Measurements from ENCODE around the gene HOXD4. TPM values are rescaled to one million over a fixed set of nuclear protein-coding genes. Genes with fewer than 3 reads are reported as not detected.

Gene HOXD4
- total and polyA plus RNA-seq, 2 experiments from 2014 or later, result 1.4 to 2.5 TPM

DNA sequence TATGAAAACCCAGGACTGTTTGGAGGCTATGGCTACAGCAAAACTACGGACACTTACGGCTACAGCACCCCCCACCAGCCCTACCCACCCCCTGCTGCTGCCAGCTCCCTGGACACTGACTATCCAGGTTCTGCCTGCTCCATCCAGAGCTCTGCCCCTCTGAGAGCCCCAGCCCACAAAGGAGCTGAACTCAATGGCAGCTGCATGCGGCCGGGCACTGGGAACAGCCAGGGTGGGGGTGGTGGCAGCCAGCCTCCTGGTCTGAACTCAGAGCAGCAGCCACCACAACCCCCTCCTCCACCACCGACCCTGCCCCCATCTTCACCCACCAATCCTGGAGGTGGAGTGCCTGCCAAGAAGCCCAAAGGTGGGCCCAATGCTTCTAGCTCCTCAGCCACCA lies 17.8 kb downstream of the HOXD4 start:
- Histone ChIP-seq H3K4me1 (ENCODE audit: insufficient read depth) (peaks cover 8% of the 10 kb centered on the region; the same call in 1 of the 2 replicates), H4K20me1 (ENCODE audit: insufficient read depth) (no peaks in the 10 kb centered on the region), H3K4me3 (no peak overlapping the region), H3K27me3 (replicated peaks; ENCODE audit: insufficient read depth) (no peaks in the 10 kb centered on the region), H3K9ac (no peak overlapping the region), H3F3A (ENCODE audit: insufficient read depth) (0 out of 2 replicates have a peak, but pooled peaks cover 8% of the 10 kb centered on the region), H3K27ac (no peak overlapping the region), H3K9me3 (ENCODE audit: low read depth) (no peaks in the 10 kb centered on the region), H2AFZ (no peak overlapping the region), H3K9me2 (ENCODE audit: insufficient read depth) (no peaks in the 10 kb centered on the region), H3K79me2 (ENCODE audit: insufficient read depth) (no peaks in the 10 kb centered on the region), H3K4me2 (ENCODE audit: unreplicated experiment) (no peak overlapping the region), H3K36me3 (ENCODE audit: low read depth) (0 out of 2 replicates have a peak, but pooled peaks cover 4% of the 10 kb centered on the region)
- TF ChIP-seq EZH2phosphoT487 (IDR thresholded peaks at IDR 0.05; ENCODE audit: insufficient read depth, low read depth) (no peak), EZH2 (IDR thresholded peaks at IDR 0.05; ENCODE audit: insufficient read depth, poor library complexity, severe bottlenecking) (no peak)
- 84 to 87% methylated on average over 5 of the region's 5 CpGs for WGBS, 2 experiments (ENCODE audit: low coverage in 1 of 2, low lambda C conversion rate in 2 of 2, missing lambda C conversion rate in 2 of 2)
- no peak for DNase-seq
- in situ Hi-C loops (cut with MboI), result no loop called here

- Histone ChIP-seq H3K4me2 (ENCODE audit: unreplicated experiment) (no peak overlapping the region), H2AFZ (no peak overlapping the region), H3K79me2 (ENCODE audit: insufficient read depth) (no peaks in the 10 kb centered on the region), H3K4me3 (no peak overlapping the region), H3K27me3 (replicated peaks; ENCODE audit: insufficient read depth) (no peaks in the 10 kb centered on the region), H3K9me3 (ENCODE audit: low read depth) (no peaks in the 10 kb centered on the region), H3F3A (ENCODE audit: insufficient read depth) (0 out of 2 replicates have a peak, but pooled peaks cover 8% of the 10 kb centered on the region), H3K9me2 (ENCODE audit: insufficient read depth) (no peaks in the 10 kb centered on the region), H3K36me3 (ENCODE audit: low read depth) (0 out of 2 replicates have a peak, but pooled peaks cover 4% of the 10 kb centered on the region), H3K4me1 (ENCODE audit: insufficient read depth) (peaks cover 8% of the 10 kb centered on the region; the same call in 1 of the 2 replicates), H3K9ac (no peak overlapping the region), H3K27ac (no peak overlapping the region), H4K20me1 (ENCODE audit: insufficient read depth) (no peaks in the 10 kb centered on the region)
- no peak for TF ChIP-seq EZH2 (IDR thresholded peaks at IDR 0.05; ENCODE audit: insufficient read depth, poor library complexity, severe bottlenecking)
- no peak for TF ChIP-seq EZH2phosphoT487 (IDR thresholded peaks at IDR 0.05; ENCODE audit: insufficient read depth, low read depth)
- 71 to 72% methylated on average over 2 of the region's 2 CpGs for WGBS, 2 experiments (ENCODE audit: low coverage in 1 of 2, low lambda C conversion rate in 2 of 2, missing lambda C conversion rate in 2 of 2)
- in situ Hi-C loops (cut with MboI), result no loop called here
- DNase-seq, result no peak
Measured at GRCh38 chr2:176169711-176170110, 18.4 kb downstream of the HOXD4 start.

DNA sequence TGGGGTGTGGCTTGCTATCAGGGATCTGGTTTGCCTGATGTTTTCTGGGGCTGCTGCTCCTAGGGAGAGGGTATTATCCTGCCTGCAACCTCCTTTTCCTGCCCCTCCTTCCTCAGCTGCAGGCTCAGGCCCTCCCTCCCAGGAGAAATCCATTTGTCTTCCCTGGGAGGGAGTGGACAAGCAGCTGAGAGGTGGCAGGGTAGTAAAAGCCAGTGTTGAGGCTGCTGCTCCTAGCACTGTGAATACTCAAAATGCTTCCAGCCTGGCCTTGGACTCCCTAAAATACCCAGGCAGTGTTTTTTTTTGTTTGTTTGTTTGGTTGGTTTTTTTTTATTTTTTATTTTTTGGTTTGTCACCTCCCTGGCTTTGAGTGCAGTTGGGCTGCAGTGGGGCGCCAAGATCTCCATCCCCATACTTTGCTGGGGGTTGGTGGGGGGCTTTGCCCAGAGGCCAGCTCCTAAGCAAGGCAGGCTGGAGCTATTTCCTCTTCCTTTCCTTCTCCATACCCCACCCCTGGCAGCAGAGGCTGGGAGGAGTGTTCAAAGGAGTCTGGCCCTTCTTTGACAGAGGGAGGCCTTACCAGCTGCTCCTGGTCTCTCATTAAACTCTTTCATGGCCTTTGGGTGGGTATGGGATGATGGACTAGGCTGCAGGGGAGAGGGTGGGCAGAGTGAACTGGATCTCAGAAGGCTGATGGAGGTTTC lies 19.4 kb downstream of the HOXD4 start:
- in situ Hi-C loops (cut with MboI), result no loop called here
- no peak for TF ChIP-seq EZH2phosphoT487 (IDR thresholded peaks at IDR 0.05; ENCODE audit: insufficient read depth, low read depth)
- no peak for TF ChIP-seq EZH2 (IDR thresholded peaks at IDR 0.05; ENCODE audit: insufficient read depth, poor library complexity, severe bottlenecking)
- H3K79me2 ChIP-seq (ENCODE audit: insufficient read depth), result no peaks in the 10 kb centered on the region
- no peak overlapping the region for H2AFZ ChIP-seq
- no peak overlapping the region for H3K9ac ChIP-seq
- H3K4me1 ChIP-seq (ENCODE audit: insufficient read depth), result peaks cover 8% of the 10 kb centered on the region; the same call in 1 of the 2 replicates
- 91 to 97% methylated on average over 1 of the region's 1 CpG for WGBS, 2 experiments (ENCODE audit: low coverage in 1 of 2, low lambda C conversion rate in 2 of 2, missing lambda C conversion rate in 2 of 2)
- H3K27ac ChIP-seq, result no peak overlapping the region
- no peaks in the 10 kb centered on the region for H3K9me2 ChIP-seq (ENCODE audit: insufficient read depth)
- H4K20me1 ChIP-seq (ENCODE audit: insufficient read depth), result no peaks in the 10 kb centered on the region
- no peak overlapping the region for H3K4me3 ChIP-seq
- H3K36me3 ChIP-seq (ENCODE audit: low read depth), result 0 out of 2 replicates have a peak, but pooled peaks cover 4% of the 10 kb centered on the region
- H3K4me2 ChIP-seq (ENCODE audit: unreplicated experiment), result no peak overlapping the region
- H3K9me3 ChIP-seq (ENCODE audit: low read depth), result no peaks in the 10 kb centered on the region
- 0 out of 2 replicates have a peak, but pooled peaks cover 8% of the 10 kb centered on the region for H3F3A ChIP-seq (ENCODE audit: insufficient read depth)
- H3K27me3 ChIP-seq (replicated peaks; ENCODE audit: insufficient read depth), result no peaks in the 10 kb centered on the region
- no peak for DNase-seq

DNA sequence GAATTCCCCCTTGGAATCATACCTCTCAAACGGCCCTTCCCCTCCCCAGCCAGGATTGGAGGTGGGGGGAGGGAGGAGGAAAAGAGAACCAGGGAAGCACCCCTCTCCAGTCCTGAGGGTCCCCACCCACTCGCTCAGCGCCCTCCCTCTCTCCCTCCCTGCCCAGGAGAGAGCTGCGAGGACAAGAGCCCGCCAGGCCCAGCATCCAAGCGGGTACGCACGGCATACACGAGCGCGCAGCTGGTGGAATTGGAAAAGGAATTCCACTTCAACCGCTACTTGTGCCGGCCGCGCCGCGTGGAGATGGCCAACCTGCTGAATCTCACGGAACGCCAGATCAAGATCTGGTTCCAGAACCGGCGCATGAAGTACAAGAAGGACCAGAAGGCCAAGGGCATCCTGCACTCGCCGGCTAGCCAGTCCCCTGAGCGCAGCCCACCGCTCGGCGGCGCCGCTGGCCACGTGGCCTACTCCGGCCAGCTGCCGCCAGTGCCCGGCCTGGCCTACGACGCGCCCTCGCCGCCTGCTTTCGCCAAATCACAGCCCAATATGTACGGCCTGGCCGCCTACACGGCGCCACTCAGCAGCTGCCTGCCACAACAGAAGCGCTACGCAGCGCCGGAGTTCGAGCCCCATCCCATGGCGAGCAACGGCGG lies 20.1 kb downstream of the HOXD4 start:
- no peaks in the 10 kb centered on the region for H4K20me1 ChIP-seq (ENCODE audit: insufficient read depth)
- no peak for DNase-seq
- peaks cover 8% of the 10 kb centered on the region; the same call in 1 of the 2 replicates for H3K4me1 ChIP-seq (ENCODE audit: insufficient read depth)
- WGBS, 2 experiments (ENCODE audit: low coverage in 1 of 2, low lambda C conversion rate in 2 of 2, missing lambda C conversion rate in 2 of 2), result 94 to 95% methylated on average over 29 to 51 of the region's 51 CpGs
- no peak overlapping the region for H2AFZ ChIP-seq
- H3K79me2 ChIP-seq (ENCODE audit: insufficient read depth), result no peaks in the 10 kb centered on the region
- in situ Hi-C loops (cut with MboI), result no loop called here
- H3K36me3 ChIP-seq (ENCODE audit: low read depth), result 0 out of 2 replicates have a peak, but pooled peaks cover 4% of the 10 kb centered on the region
- H3K27me3 ChIP-seq (replicated peaks; ENCODE audit: insufficient read depth), result no peaks in the 10 kb centered on the region
- no peak overlapping the region for H3K4me2 ChIP-seq (ENCODE audit: unreplicated experiment)
- H3K4me3 ChIP-seq, result no peak overlapping the region
- TF ChIP-seq EZH2 (IDR thresholded peaks at IDR 0.05; ENCODE audit: insufficient read depth, poor library complexity, severe bottlenecking) (no peak), EZH2phosphoT487 (IDR thresholded peaks at IDR 0.05; ENCODE audit: insufficient read depth, low read depth) (no peak)
- 0 out of 2 replicates have a peak, but pooled peaks cover under 1% of the 10 kb centered on the region for H3F3A ChIP-seq (ENCODE audit: insufficient read depth)
- H3K9me2 ChIP-seq (ENCODE audit: insufficient read depth), result no peaks in the 10 kb centered on the region
- H3K9ac ChIP-seq, result no peak overlapping the region
- H3K27ac ChIP-seq, result no peak overlapping the region
- no peaks in the 10 kb centered on the region for H3K9me3 ChIP-seq (ENCODE audit: low read depth)
